Measurements from ENCODE around the gene THOC1.

Gene THOC1

DNA sequence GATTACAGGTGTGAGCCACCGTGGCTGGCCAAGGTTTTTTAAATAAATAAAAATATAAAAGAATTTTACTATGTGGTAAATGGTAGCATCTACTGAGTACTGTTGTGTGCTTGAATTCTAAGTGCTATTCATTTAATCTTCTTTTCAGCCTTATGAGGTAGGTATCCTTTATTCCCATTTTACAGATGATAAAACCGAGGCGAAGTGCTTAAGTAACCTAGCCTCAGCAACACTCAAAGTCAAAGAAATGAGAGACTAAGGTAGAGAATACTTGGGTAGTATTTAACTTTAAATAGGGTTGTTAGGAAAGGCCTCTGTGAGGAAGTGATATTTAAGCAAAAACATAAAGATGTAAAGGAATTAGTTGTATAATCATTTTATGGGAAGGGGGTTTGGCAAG, 5.7 kb upstream of the THOC1 start:
- DNase-seq, result no peak

- DNase-seq, result no peak
Observed at GRCh38 chr18:272650-273049, 4.8 kb upstream of the THOC1 start.

DNA sequence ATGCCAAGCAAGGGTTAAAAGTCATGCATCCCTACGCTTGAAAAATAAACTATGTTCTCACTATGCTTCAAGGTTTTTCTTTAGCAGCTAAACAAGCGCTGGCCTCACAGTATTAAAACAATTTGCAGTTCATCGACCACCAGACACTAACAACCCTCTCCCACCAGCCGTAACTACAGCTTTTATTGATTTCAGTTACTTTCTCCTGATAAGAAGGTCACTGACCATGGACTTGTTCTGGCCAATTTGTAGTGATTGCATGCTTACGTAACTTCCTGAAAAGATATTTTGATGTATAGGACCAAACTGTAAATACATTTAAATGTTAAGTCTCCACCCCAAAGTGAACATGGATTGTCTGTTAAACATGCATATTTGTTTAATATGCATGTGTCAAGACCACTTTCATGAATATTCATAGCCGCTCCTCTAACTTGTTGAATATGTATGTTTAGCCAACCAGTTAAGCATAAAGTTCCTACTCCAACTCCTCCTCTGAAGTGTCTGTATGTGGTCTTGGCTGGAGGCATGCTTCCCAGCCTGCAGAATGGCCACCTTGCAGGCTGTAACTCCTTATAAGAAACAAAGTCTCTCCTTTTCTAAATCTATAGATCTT, 1.7 kb upstream of the THOC1 start:
- no peak for DNase-seq

DNA sequence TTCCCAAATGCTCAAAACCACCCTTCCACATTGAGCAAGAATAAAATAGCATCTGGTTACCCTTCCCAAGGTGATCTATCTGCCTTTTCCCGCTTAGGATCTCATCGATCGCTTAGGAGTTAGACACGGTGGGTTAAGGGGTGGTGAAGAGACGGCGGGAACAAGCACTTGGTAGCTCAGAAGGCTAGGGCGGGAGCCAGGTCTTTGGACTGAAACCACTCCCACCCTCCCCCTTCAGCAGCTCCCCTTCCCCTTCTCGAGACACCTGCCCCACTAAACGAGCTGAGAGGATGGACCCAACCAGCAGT, 513 bp downstream of the THOC1 start:
- no peak for DNase-seq

- DNase-seq, result no peak
Observed at GRCh38 chr18:261398-262073, 6.3 kb downstream of the THOC1 start.

- DNase-seq, result no peak
Observed at GRCh38 chr18:260547-260946, 7.3 kb downstream of the THOC1 start.

DNA sequence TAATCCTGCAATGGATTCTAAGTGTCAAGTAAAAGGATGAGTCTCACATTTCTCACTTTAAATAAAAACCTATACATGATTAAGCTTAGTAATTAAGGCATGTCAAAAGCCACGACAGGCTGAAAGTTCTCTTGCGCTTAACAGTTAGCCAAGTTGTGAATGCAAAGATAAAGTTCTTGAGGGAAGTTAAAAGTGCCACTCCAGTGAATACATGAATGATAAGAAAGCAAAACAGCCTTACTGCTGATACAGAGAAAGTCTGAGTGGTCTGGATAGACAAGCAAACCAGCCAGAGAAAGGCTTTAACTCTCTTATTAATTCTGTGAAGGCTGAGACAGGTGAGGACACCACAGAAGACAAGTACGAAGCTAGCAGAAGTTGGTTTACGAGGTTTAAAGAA, 12.7 kb downstream of the THOC1 start:
- DNase-seq, result no peak

DNA sequence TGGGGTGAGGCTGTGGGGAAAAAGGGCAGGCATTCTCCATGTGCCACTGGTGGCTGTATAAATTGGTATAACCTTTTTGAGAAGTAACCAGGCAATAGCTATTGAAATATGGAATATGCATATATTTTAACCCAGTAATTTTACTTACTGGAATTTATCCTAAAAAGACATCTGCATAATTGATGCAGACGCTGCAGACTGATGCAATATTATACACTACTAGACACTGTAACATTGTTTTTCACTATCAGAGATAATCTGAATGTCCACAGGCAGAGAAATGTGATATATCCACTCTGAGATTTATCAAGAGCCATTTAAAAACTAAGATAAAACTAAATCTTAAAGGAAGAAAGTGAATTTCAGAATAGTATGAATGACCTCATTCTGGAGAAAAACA, 14.7 kb downstream of the THOC1 start:
- DNase-seq, result no peak

DNA sequence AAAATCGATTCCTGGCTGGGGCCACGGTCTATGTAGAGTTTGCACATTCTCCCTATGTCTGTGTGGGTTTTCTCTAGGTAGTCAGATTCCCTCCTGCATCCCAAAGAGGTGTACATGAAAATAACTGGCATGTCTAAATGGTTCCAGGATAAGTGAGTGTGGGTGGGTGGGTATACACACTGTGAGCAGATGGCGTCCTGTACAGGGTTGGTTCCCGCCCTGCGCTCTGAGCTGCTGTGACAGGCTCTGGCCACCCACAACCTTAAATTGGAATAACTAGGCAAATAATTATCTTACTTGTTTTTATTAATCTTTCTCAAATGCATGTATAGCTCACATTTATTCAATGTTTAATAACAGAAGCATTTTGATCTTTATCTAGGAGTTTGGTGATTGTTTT, 16.3 kb downstream of the THOC1 start:
- no peak for DNase-seq

DNA sequence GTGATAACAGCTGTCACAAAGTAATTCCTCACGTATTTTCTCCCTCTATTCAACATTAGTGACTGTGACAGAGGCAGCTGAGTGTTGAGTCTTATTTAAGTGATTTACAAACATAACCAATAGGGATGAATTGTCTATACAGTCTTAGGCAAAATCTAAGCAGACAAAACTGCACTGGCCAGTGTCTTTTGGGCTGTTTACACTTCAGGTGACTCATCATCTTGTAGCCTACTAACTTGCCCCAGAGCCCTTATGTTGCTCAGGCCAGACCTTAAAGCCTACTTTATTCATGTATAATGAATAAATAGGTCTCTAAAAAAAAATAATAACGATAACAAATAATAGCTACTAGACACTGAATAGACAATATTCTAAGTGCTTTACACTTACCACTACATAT, 17.2 kb downstream of the THOC1 start:
- DNase-seq, result no peak

- no peak for DNase-seq
Observed at GRCh38 chr18:248053-248452, 19.8 kb downstream of the THOC1 start.

DNA sequence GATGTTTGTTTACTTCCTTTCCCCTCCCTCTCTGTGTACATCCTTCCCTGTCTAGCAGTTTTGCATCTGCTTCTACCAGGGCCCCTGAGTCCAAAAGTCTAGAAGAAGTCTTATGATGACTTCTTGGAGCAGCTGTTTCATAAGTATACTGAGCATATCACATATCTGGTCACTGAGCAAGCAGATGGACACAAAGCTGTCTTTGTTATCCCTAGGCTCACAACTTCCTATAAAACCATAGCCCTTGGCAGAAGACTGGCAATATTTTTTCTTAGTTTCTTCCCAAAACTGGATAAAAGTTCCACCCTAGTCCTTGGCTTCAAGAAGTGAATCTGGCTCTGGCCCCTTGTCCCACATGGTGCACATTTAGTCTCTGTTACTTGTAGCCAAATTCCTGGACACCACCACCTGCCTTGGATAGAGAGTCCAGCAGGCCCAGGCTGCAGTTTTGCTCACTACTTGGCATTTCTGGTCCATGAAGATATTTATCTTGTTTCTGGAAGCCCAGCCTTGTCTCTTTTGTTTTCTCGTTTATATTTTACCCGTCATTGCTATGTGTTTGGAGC, 22.5 kb downstream of the THOC1 start:
- no peak for DNase-seq

DNA sequence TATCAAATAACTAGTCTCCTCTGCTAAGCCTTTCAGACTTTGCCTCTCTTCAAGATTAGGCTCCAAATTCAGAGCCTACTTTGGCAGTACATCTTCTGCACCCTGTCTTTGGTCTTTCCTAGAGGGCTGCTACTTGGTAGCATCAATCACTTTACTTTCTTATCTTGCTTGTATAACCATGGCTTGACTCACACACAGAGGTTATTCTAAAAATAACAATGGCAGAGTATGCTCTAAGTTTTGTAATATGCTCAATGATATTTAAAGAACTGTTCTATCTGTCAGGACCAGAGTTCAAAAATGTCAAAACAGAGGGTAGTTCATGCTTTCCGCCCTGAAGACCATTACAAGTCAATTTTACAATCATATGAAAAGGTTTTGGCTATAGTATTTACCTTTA, 27.7 kb downstream of the THOC1 start:
- no peak for DNase-seq

DNA sequence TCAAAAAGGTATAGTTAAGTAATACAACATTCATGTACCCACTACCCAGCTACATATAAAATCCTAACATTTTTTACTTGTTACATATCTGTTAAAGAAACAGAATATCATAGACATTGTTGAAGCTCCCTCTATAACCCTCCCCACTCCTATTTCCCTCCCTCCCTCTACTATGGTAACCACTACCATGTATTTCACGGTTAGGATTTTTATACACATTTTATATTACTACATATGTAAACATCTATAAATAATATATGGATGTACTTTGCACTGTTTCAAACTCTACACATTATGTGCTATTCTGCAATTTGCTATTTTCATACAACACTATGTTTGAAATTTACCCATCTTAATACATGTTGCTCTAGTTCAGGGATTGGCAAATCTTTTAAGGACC, 36.3 kb downstream of the THOC1 start:
- DNase-seq, result no peak

GRCh38 chr18:228586-228985, 39.3 kb downstream of the THOC1 start:
- no peak for DNase-seq

DNA sequence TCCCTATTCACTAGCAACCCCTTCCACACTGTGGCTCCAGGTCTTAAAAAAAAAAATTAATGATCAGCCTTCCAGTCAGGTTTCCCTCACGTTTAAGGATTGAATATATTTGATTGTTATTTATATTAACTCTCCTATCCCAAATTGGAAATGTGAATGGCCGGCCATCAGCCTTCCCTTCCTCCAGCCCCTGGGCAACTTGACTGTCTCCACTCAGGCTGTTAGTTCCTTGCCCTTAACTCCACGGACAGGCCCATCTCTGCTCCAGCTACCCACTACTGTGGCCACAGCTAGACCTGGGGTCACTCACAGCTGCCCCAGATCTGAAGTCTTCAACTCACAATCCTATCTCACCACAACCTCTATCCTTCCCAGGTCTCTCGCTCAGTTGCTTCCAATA, 39.9 kb downstream of the THOC1 start:
- DNase-seq, result no peak

DNA sequence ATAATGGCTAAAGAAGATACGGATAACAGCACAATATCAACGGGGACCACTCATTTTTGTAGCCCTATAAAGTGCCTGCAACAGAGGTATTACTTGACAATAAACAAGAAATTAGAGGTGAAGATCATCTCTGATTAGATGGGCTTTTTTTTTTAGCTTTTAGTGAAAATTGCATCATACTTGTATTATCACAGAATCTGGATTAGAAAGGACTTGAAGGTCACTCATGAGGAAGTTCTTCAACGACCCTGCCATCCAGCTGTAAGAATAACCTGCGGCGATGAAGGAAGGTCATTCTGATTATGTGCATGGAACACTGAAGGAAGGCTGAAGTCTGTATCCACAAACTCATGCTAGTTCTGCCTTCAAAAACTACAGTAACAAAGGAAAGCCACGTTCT, 40.5 kb downstream of the THOC1 start:
- no peak for DNase-seq

DNA sequence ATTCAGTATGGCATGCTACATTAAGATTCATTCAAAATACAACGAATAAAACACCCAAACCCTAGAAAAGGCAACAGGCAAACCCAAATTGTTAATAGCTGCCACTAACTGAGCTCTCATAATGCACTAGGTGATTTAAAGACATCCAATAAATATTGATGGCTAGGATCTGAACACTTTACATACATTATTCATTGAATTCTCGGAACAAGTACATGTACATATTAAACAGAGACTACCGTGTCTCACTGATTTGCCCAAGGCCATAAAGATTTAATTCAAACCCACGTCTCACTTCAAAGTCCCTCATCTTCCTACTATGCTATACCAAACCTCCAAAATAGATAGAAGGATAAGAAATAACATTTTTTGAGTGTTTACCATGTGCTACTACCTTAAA, 42.1 kb downstream of the THOC1 start:
- DNase-seq, result no peak

DNA sequence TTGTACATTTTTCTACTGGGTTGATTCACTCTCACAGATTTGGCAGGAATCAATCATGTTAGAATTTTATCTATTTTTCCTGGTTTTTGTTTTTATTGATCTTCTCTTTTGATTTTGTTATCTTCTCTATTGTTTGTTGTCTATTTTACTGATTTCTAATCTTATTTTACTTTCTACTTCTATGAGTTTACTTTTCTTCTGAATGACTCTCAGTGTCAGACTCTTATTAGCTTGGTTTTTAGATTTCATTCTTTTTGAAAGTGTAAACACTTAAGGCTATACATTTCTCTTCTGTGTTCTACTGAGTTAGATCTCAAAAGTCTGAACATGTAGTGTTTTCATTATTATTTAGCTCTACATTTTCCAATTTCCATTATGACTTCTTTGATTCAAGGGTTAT, 47.1 kb downstream of the THOC1 start:
- no peak for DNase-seq

GRCh38 chr18:217532-218336, 50.1 kb downstream of the THOC1 start:
- no peak for DNase-seq

DNA sequence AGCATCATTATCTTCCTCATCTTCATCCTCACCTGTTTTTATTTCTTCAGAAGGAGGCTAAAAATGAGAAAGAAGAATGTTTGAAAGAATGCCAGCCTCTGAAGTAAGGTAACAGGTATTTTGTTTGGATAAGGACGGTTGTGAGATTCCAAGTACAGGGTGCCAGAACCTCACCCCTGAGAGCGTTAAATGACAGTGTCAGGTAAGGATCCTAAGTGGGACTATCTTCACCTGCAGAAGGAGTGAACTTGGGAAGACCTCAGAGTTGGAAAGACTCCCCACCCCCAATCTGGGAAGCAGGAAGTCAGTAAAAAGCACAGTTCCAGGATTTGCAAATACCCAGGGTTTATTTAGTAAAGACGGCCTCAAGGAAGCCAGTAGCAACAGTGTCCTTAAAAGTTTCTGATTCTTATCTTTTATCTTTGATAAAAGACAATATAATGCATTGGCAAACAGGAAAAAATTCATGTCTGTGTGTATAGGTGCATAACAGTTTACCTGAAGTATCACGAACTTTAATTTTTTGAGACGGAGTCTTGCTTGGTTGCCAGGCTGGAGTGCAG, 52.3 kb downstream of the THOC1 start:
- DNase-seq, result no peak

- no peak for DNase-seq
Observed at GRCh38 chr18:213966-214365, 53.9 kb downstream of the THOC1 start.

- no peak for DNase-seq
Observed at GRCh38 chr18:213505-213904, 54.3 kb downstream of the THOC1 start.

DNA sequence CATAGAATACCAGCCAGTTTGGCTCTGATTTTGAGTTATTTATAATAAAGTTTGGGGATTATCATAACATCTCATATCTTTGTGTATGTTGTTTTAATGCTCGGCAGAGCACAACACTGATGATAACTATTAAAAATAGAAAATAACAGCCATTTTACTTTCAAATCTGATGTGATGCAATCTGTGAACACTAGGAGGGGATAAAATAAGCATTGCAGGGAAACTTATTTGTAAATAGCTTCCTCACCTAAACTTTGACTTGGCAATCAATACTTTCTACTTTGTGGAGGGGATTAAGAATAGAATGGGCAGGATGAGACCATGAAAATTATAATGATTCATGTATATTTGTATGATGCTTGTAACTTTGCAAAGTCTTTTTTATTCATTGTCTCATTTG, 55.1 kb downstream of the THOC1 start:
- DNase-seq, result no peak
